Sigmoid colon (tissue), 7 donors: ENCODE measurements around the gene CD2. TPM values are rescaled to one million over a fixed set of nuclear protein-coding genes. Genes with fewer than 3 reads are reported as not detected.
"Not testable (repeated sequence)": the region's sequence is repeated elsewhere in the genome, so short reads cannot be mapped to it uniquely, and the experiment has no call there.

Source experiments
- DNase-seq: peaks from one replicate; pipeline ENCODE4 v3.0.0-alpha.2; 2019
- H3K27ac ChIP-seq, 4 donors: fragments of 200-600 bp; sonication (generic); one replicate each; pipeline ENCODE4 v1.5.1; 2016 to 2019; ENCODE audit warnings: mild to moderate bottlenecking in 1 of 4
- H3K27me3 ChIP-seq, 3 donors: fragments of 200-600 bp; sonication (generic); one replicate each; pipeline ENCODE4 v1.5.1; 2019; ENCODE audit warnings: mild to moderate bottlenecking in 1 of 3
- H3K36me3 ChIP-seq, 4 donors: fragments of 200-600 bp; sonication (generic); one replicate each; pipeline ENCODE4 v1.5.1; 2016 to 2019
- H3K4me1 ChIP-seq, 4 donors: fragments of 200-600 bp; sonication (generic); one replicate each; pipeline ENCODE4 v1.5.1; 2017 to 2019
- H3K4me3 ChIP-seq, 4 donors: fragments of 200-600 bp; sonication (generic); one replicate each; pipeline ENCODE4 v1.5.1; 2017 to 2019; ENCODE audit warnings: mild to moderate bottlenecking in 2 of 4, moderate library complexity in 1 of 4
- H3K9me3 ChIP-seq, 4 donors: fragments of 200-600 bp in 3 of 4; sonication (generic) in 3 of 4; one replicate each; pipeline versions ENCODE4 v1.5.1 to v1.6.1; 2013 to 2019
- EP300 ChIP-seq, 4 donors: sonication (generic); formaldehyde crosslinking; IDR thresholded peaks; one replicate each; pipeline ENCODE4 v1.6.1; 2017; ENCODE audit warnings: antibody characterized with exemption in 4 of 4
- POLR2A ChIP-seq, 2 donors: fragments of 450-650 bp; IDR thresholded peaks; one replicate each; pipeline ENCODE4 v1.6.1; 2016; ENCODE audit warnings: antibody characterized with exemption in 2 of 2, mild to moderate bottlenecking in 2 of 2, moderate library complexity in 2 of 2
- POLR2AphosphoS5 ChIP-seq, 4 donors: sonication (generic); formaldehyde crosslinking; IDR thresholded peaks; one replicate each; pipeline ENCODE4 v1.6.1; 2017; ENCODE audit warnings: antibody characterized with exemption in 4 of 4
- WGBS, 2 donors: extraction: QIAGEN DNeasy Blood & Tissue Kit; methylation state at CpG; one replicate each; pipeline ENCODE4 v1.1.7; 2013; 5-methylcytosine and 5-hydroxymethylcytosine counted together
- intact Hi-C: fragments of 100-400 bp; cut with DNase I; formaldehyde crosslinking; loops from one replicate; pipeline ENCODE4 v1.15.1; 2023
- polyA plus RNA-seq, 3 donors: library from polyadenylated mRNA; stranded (reverse); fragments of 200-250 nt; gene quantifications; one replicate each; pipeline ENCODE4 v1.2.3, GENCODE V29; 2013
- total RNA-seq, 4 donors: library from RNA; depleted of rRNA; stranded (reverse); fragments of >200 nt; gene quantifications; one replicate each; pipeline ENCODE4 v1.1.0, GENCODE V29; 2016
- TF ChIP-seq, protein P1 (sequence below), 4 experiments: fragments of 450-650 bp in 3 of 4; fragments of 200-600 bp in 1 of 4; IDR thresholded peaks; one replicate each; pipeline ENCODE4 v1.5.1; 2016 to 2019; ENCODE audit warnings: antibody characterized with exemption in 4 of 4, mild to moderate bottlenecking in 3 of 4, moderate library complexity in 2 of 4
- donor health status: healthy with polysubstance abuse.
- donor health status: Bipolar disorder and iron deficiency.
- donor health status: healthy.

Gene CD2
- total and polyA plus RNA-seq, 7 donors, result 0.36 to 30.2 (median 1.1) TPM; not detected in 1

DNA sequence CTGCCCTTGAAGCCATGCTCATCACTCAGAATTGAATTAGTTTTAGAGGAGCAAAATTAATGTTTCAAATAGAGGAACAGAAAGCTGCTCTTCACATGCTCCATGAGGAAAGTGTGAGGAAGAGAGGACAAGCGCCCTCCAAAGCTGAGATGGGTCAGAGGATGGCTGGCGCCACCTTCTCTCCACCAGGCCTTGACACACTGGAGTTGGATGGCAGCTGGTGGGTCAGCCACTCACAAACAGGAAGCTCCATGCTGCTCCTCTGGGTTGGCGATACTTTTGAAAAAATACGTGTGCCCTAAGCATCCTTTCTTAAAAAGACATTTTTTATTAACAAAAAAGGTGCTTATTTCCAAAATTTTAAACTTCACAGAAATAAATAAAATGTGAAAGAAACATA lies 3.1 kb upstream of the CD2 start:
- Histone ChIP-seq H3K36me3 (no peaks in the 10 kb centered on the region), H3K27me3 (no peaks in the 10 kb centered on the region), H3K4me1 (no peaks in the 10 kb centered on the region), H3K27ac (no peak overlapping the region), H3K4me3 (no peak overlapping the region), H3K9me3 (peaks cover 3 to 17% (median 16%) of the 10 kb centered on the region in 4 donors)
- DNase-seq, result no peak
- WGBS, 2 donors, result 57 to 64% methylated on average over 4 of the region's 4 CpGs
- intact Hi-C loops, result no loop called here
- TF ChIP-seq EP300 (IDR thresholded peaks at IDR 0.05) (no peak), POLR2AphosphoS5 (IDR thresholded peaks at IDR 0.05) (no peak), POLR2A (IDR thresholded peaks at IDR 0.05) (no peak)
- TF ChIP-seq, protein P1, sequence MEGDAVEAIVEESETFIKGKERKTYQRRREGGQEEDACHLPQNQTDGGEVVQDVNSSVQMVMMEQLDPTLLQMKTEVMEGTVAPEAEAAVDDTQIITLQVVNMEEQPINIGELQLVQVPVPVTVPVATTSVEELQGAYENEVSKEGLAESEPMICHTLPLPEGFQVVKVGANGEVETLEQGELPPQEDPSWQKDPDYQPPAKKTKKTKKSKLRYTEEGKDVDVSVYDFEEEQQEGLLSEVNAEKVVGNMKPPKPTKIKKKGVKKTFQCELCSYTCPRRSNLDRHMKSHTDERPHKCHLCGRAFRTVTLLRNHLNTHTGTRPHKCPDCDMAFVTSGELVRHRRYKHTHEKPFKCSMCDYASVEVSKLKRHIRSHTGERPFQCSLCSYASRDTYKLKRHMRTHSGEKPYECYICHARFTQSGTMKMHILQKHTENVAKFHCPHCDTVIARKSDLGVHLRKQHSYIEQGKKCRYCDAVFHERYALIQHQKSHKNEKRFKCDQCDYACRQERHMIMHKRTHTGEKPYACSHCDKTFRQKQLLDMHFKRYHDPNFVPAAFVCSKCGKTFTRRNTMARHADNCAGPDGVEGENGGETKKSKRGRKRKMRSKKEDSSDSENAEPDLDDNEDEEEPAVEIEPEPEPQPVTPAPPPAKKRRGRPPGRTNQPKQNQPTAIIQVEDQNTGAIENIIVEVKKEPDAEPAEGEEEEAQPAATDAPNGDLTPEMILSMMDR (IDR thresholded peaks at IDR 0.05), result no peak

DNA sequence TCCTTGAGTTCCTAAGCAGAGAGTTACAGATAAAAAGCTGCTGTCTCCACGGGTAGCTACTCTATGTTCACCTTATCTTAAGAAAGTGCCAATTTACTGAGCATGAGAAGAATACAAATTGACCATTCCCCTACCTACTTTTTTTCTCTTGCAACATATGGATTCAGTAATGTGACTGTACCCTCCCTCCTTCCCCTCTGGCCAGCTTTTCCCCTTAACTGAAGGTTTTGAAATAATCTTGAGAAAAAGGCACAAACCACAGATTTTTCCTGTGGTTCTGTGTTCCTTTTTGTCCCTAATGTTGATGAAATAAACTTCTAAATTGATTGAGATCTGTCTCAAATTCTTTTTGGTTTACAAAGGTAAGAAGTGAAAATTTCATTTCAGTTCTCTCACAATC lies 2.6 kb upstream of the CD2 start:
- 31 to 47% methylated on average over 1 of the region's 1 CpG for WGBS, 2 donors
- Histone ChIP-seq H3K36me3 (no peaks in the 10 kb centered on the region), H3K27me3 (no peaks in the 10 kb centered on the region), H3K4me1 (no peaks in the 10 kb centered on the region), H3K4me3 (no peak overlapping the region), H3K27ac (no peak overlapping the region), H3K9me3 (peaks cover 3 to 15% (median 14%) of the 10 kb centered on the region in 4 donors)
- DNase-seq, result no peak
- TF ChIP-seq POLR2AphosphoS5 (IDR thresholded peaks at IDR 0.05) (no peak), EP300 (IDR thresholded peaks at IDR 0.05) (no peak), POLR2A (IDR thresholded peaks at IDR 0.05) (no peak)
- TF ChIP-seq, protein P1 (IDR thresholded peaks at IDR 0.05), result no peak
- intact Hi-C loops, result no loop called here

DNA sequence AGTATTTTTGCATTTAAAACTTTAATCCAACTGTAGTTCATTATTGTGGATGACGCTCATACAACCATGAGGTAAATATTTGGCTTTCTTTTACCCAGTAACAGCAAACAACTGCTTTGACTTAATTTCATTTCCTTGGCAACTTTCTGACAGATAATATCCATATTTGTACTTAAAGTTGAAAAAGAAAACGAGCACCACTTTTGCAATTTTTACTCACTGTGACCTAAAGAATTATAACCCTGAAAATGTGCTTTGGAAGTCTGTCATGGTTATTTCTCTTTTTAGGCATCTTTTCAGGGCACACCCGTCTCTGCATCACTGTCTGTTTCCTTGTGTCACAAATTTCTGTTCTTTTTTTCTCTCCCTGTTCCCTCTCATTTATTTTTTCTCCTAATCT lies 918 bp upstream of the CD2 start:
- Histone ChIP-seq H3K4me1 (no peaks in the 10 kb centered on the region), H3K27me3 (no peaks in the 10 kb centered on the region), H3K27ac (no peak overlapping the region), H3K36me3 (no peaks in the 10 kb centered on the region), H3K9me3 (peaks cover 3 to 7% (median 6%) of the 10 kb centered on the region in 4 donors), H3K4me3 (no peak overlapping the region)
- DNase-seq, result no peak
- intact Hi-C loops, result no loop called here
- WGBS, 2 donors, result 56 to 58% methylated on average over 3 of the region's 3 CpGs
- TF ChIP-seq POLR2A (IDR thresholded peaks at IDR 0.05) (no peak), POLR2AphosphoS5 (IDR thresholded peaks at IDR 0.05) (no peak), EP300 (IDR thresholded peaks at IDR 0.05) (no peak)
- TF ChIP-seq, protein P1 (IDR thresholded peaks at IDR 0.05), result no peak

DNA sequence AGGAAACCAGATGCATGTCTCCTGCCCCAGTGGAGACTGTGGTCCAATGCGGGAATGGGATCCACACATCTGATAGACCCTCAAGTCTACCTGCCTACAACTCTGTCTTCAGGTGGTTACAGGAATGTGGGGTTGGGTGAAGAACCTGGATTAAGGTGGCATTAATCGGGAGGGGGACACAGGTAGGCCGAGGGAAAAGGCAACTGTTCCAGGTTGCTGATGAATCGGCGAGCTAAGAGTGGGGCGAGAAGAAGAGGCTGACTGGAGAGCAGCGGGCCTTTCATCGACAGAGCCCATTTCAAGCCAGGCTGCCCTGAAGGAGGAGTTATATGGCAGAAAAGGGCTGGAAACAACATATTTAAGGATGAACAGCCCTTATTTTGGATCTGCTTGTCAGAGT lies 836 bp downstream of the CD2 start:
- intact Hi-C loops, result no loop called here
- no peak for TF ChIP-seq EP300 (IDR thresholded peaks at IDR 0.05)
- no peak for TF ChIP-seq POLR2A (IDR thresholded peaks at IDR 0.05)
- no peak for TF ChIP-seq POLR2AphosphoS5 (IDR thresholded peaks at IDR 0.05)
- TF ChIP-seq, protein P1 (IDR thresholded peaks at IDR 0.05), result no peak
- no peak for DNase-seq
- H3K9me3 ChIP-seq, result no peaks in the 10 kb centered on the region
- no peak overlapping the region for H3K27ac ChIP-seq
- 75 to 95% methylated on average over 8 of the region's 8 CpGs for WGBS, 2 donors
- H3K4me3 ChIP-seq, result no peak overlapping the region
- no peaks in the 10 kb centered on the region for H3K27me3 ChIP-seq
- no peaks in the 10 kb centered on the region for H3K36me3 ChIP-seq
- H3K4me1 ChIP-seq, result no peaks in the 10 kb centered on the region

DNA sequence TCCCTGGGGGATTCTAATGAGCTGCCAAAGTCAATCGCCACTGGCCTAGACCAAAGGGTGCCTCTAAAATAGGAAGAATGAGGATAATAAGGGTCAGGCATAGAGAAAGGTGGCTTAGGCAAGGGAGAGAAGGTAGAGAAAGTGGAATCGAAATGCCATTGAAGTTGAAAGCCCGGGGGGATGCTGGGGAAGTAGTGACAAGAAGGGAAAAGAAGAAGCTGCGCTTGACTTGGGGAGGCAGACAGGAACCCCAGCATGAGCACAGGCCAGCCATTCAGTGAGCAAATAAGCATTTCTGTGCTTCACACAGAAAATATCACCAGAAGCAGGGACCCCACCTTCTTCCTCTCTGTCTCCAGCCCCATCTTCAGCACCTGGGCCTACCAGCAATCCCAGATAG lies 1.5 kb downstream of the CD2 start:
- TF ChIP-seq POLR2A (IDR thresholded peaks at IDR 0.05), result no peak
- TF ChIP-seq, protein P1 (IDR thresholded peaks at IDR 0.05), result no peak
- TF ChIP-seq POLR2AphosphoS5 (IDR thresholded peaks at IDR 0.05), result no peak
- TF ChIP-seq EP300 (IDR thresholded peaks at IDR 0.05), result no peak
- no peaks in the 10 kb centered on the region for H3K9me3 ChIP-seq
- intact Hi-C loops, result no loop called here
- H3K27ac ChIP-seq, result no peak overlapping the region
- H3K4me3 ChIP-seq, result no peak overlapping the region
- H3K4me1 ChIP-seq, result no peaks in the 10 kb centered on the region
- H3K36me3 ChIP-seq, result no peaks in the 10 kb centered on the region
- no peak for DNase-seq
- no peaks in the 10 kb centered on the region for H3K27me3 ChIP-seq
- 58 to 90% methylated on average over 4 of the region's 4 CpGs for WGBS, 2 donors

DNA sequence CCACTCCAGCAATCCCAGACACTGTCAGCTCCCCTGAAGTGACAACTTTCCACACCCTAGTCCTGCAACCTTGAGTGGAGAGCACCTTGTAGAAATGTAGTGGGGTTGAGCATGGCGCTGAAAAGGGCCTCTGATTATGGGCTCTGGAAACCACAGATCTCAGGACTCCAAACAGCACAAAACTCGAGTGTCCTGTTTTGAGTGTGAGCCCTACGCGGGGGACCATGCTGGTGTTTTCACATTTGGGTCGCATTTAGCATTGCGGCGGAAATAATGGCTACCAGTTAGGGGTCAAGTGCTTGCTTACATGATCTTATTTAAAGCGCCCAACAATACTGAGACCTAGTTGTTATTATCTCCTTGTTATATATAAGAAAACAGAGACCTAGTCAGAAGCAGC lies 1.9 kb downstream of the CD2 start:
- H3K27me3 ChIP-seq, H3K27ac ChIP-seq, H3K4me3 ChIP-seq, H3K9me3 ChIP-seq, H3K36me3 ChIP-seq, intact Hi-C loops, H3K4me1 ChIP-seq, DNase-seq: not testable (repeated sequence)
- 81 to 90% methylated on average over 8 of the region's 8 CpGs for WGBS, 2 donors

DNA sequence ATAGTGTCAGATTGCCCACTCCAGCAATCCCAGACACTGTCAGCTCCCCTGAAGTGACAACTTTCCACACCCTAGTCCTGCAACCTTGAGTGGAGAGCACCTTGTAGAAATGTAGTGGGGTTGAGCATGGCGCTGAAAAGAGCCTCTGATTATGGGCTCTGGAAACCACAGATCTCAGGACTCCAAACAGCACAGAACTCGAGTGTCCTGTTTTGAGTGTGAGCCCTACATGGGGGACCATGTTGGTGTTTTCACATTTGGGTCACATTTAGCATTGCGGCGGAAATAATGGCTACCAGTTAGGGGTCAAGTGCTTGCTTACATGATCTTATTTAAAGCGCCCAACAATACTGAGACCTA lies 4.2 kb downstream of the CD2 start:
- H3K36me3 ChIP-seq, intact Hi-C loops, H3K4me1 ChIP-seq, H3K27ac ChIP-seq, H3K9me3 ChIP-seq, DNase-seq, H3K4me3 ChIP-seq, H3K27me3 ChIP-seq: not testable (repeated sequence)
- WGBS, 2 donors, result 71 to 85% methylated on average over 5 of the region's 5 CpGs
